T-helper 2 cell treated with Interferon-gamma antibody and Interleukin-4, amounts not matched to agents 100 ng/mL and 5 ng/mL, for 36 hours (primary cell): ENCODE data around the gene RIC3. TPM values are rescaled to one million over a fixed set of nuclear protein-coding genes. Genes with fewer than 3 reads are reported as not detected.

Experiments
- intact Hi-C: fragments of 100-400 bp; cut with micrococcal nuclease; formaldehyde crosslinking; loops from one replicate; pipeline ENCODE4 v1.15.1; 2023
- total RNA-seq: library from RNA; stranded (reverse); gene quantifications from 2 replicates; pipeline ENCODE4 v1.2.3, GENCODE V29; 2022

The RIC3 gene
- total RNA-seq, result 4.7 TPM in 2 replicates

GRCh38 chr11:8168485-8169257 is at the start of gene RIC3:
TSS of gene RIC3 (minus strand) at chr11:8169025. CDS start at chr11:8168989, 36 bp downstream.
- intact Hi-C loops, result no loop called here

- intact Hi-C loops, result no loop called here
Observed at GRCh38 chr11:8218409-8218808, 49.6 kb upstream of the RIC3 start.

GRCh38 chr11:8217926-8218325 is 49.1 kb upstream of the RIC3 start:
- intact Hi-C loops, result no loop called here

DNA sequence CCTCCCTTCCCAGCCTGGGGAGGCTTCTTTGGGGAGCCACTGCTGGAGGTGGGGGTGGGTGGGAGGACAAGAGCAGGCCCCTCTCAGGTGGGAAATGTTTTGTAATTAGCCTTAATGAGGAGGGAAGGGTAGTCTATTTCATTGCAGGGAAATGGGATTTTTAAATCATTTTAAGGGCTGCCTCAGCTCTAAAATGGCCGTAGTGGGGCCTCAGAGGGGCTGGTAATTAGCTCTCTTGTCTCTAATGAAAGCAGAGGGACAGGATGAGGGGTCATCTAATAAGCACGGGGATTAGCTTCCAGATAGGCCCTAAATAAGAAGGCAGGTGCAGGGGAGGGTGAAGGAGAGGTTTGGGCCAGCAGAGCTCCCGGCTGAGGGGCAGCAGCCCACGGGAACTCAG is 48.3 kb upstream of the RIC3 start:
- intact Hi-C loops, result no loop called here

DNA sequence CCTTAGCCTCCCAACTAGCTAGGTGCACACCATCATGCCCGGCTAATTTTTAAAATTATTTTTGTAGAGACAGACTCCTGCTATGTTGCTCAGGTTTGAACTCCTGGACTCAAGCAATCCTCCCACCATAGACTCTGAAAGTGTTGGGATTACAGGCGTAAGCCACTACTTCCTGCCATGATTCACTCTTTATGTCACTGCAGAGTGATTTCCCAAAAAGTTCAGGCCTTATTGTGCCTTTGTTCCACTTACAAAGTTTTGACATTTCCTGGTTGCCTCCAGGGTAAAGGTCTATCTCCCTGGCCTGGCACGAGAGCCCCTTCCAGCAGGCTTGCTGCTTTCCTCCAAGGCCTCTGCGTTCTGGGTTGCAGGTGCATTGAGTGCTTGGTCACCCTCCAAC is 44.6 kb upstream of the RIC3 start:
- intact Hi-C loops, result no loop called here

DNA sequence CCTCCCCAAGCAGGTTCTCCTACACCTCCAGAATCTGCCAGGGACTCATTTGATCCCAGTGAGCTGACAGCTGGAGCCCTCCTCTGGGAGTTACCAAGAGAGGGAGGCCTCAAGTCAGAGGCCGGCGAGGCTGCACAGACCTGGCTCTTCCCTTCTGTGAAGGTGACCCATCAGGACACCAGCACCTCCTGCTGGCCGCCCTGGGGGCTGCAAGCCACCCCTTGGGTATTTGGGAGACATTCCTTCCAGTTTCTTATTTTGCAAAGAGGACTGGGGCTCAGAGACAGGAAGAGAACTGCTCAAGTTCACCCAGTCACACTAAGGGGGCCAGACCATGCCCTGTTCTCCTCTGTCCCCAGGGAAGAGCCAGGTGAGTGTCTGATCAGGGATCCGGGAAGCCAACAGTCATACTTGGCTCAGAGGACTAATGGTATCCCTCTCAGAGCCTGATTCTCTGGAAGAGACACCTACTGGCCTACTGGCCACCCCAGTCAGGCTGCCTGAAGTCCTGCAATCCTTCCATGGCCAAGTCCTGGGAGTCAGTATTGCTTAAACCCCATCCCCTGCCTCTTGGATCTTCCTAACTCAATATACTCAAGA is 40.5 kb upstream of the RIC3 start:
- intact Hi-C loops, result no loop called here

DNA sequence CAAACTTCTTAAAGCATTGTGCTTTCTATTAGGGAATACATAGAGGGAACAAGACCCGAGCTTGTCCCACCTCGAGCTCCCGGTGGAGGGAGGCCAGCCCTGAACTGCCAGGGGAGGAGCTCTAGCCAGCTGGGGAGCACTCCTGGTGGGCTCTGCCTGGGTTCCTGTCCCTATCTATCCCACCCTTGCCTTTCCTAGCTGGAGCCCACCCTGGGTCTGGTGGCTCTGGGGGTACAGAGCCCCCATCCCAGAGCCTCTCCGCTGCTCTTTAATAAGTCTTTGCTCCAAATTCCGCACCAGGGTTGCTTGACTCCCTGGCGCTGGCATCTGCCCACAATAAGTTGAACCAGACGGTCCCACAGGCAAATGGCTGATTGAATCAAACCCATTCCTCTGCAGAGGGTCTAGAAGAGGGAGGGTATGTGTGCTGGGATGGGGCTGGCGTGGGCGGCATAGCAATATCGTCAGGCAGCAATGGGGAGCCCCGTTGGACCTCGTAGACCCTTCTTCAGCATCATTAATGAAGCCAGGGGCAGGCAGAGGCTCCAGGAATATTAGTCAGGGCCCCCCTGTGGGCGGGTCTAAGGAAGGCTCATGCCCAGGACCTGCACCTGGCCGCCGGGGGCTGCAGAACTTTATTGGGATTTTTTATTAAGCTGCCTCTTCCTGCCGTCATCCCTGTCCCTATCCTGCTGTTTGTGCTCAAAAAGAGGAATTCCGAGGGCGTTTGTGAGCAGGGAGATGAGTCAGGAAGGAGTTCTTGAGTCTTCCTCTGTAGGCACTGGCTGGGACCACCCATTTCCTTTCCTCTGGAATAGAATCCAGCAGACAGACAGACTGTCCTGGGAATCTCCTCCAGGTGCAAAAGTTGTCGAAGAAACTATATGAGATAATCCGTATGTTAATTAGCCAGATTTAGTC is 38.5 kb upstream of the RIC3 start:
- intact Hi-C loops, result no loop called here

- intact Hi-C loops, result no loop called here
Observed at GRCh38 chr11:8206251-8207079, 37.6 kb upstream of the RIC3 start.

DNA sequence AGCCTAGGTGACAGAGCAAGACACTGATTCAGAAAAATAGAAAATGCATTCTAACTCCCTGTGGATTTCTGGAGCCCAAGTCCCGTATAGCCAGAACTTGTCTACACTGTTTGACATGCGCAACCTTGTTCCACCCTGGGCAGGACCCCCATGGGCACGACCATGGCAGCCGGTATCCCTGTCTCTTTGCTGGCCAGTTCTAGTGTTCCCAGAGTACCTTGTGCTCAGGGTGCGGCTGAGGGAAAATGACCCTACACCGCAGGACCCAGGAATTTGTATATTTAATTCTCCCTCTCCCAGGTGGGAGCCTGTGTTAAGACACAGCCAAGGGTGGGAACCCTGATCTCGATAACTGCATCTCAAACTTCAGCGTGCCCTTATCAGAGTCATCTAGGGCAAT is 36.7 kb upstream of the RIC3 start:
- intact Hi-C loops, result no loop called here

GRCh38 chr11:8204596-8204995 is 35.8 kb upstream of the RIC3 start:
- intact Hi-C loops, result no loop called here

- intact Hi-C loops, result no loop called here
Observed at GRCh38 chr11:8204025-8204424, 35.2 kb upstream of the RIC3 start.

DNA sequence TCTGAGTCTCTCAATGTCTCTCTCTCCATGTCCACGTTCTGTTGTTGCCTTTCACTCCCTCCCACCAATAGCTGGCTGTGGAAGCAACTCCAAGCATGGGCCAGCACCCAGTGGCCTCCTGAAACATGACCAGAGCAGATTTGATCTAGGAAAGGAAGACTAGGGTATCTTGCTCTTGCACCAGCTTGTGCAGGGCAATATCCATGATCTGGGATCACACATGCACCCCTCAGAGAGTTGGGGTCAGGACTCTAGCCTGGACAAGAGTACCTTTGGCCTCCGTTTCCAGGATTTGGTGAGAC is 34.5 kb upstream of the RIC3 start:
- intact Hi-C loops, result no loop called here

- intact Hi-C loops, result no loop called here
Observed at GRCh38 chr11:8202516-8203413, 33.9 kb upstream of the RIC3 start.

DNA sequence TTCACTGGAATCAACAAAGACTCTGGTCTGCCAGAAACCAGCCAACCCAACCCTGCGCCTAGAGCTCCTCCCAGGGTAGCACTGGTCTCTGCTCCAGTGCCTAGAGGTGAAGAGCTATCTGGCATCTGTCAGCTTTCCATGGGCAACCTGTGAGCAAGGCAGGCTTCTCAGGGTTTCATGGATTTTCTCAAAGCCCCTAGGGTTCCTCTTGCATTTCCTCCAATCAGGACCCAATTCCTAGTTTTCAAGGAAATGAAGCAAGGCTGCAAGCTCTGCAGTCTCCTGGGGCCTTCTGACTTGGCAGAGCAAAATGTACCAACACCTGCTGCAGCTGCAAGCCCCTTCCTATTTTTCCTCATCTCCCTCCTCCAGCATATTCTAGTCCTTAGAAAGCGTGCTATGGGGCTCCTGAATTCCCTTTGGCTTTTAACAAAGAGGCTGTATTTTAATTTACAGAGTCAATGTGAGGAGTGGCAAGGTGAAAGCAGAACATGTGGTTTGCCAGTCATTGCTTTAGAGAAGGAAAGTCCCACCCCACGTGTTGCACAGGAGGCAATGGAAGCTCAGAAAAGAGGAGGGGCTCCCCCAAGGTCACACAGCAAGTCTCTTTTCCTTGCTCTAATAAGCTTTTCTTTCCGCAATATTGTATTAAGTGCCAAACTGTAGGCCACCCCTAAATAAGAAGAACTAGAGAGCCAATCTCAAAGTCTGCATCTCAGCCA is 33.0 kb upstream of the RIC3 start:
- intact Hi-C loops, result no loop called here

DNA sequence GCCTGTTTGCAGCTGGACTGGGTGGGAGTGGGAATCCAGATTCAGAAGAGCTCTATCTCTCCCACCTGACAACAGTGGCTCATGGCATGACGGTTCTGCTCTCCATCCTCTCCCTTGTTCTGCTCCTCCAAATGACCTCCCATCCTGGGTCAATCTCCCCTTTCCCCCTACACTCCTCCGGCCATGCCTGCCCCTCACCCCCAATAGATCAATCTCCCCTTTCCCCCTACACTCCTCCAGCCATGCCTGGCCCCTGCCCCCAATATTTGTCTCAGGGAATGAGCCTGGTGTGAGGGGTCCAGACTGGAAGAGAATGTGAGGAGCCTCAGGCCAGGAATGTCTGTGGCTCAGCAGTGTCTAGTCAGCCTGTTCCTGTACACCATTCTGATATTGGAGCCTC is 30.9 kb upstream of the RIC3 start:
- intact Hi-C loops, result no loop called here

- intact Hi-C loops, result no loop called here
Observed at GRCh38 chr11:8196749-8197148, 27.9 kb upstream of the RIC3 start.

DNA sequence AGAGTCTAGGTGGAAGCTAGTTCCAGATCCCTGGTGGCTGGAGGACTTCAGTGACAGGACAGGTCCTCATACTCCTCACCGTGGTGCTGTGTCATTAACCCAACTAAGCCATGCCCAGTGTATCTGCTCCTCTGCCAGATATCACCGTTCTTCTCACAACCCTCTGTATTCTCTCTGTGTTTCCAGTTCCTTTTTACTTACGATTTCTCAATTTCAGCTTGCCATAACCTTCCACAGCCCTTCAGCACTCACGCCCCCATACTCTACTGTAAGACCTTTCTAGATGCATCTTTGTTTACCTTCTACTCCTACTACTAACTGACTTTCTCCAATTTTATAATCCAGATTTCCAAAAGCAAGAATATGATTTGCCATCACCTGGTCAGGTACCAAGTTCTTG is 26.1 kb upstream of the RIC3 start:
- intact Hi-C loops, result no loop called here

GRCh38 chr11:8192896-8193209 is 24.0 kb upstream of the RIC3 start:
- intact Hi-C loops, result loop anchor here (1.0 kb wide), 1 partner anchor 71 kb away; no protein-coding TSS in a partner anchor

- intact Hi-C loops, result loop anchor here (1.0 kb wide), 1 partner anchor 72 kb away; no protein-coding TSS in a partner anchor
Observed at GRCh38 chr11:8192016-8192895, 23.4 kb upstream of the RIC3 start.
